ENCODE data around the gene XPO5.
A peak's percentile ranks its signal among the peaks of the same experiment; 100 is the strongest.
"Not testable (repeated sequence)": the region's sequence is repeated elsewhere in the genome, so short reads cannot be mapped to it uniquely, and the experiment has no call there.

Gene XPO5

GRCh38 chr6:43575772-43576551 lies at the start of gene XPO5, which contains the start of gene POLH:
XPO5 (minus strand) TSS chr6:43576038; CDS start chr6:43575864, 174 bp downstream.
POLH (plus strand) TSS chr6:43576185; CDS start chr6:43582320, 6,135 bp downstream.
- peak; percentile 97 for DNase-seq (ENCODE audit: low spot score)

GRCh38 chr6:43625393-43625992 lies 49.7 kb upstream of the XPO5 start:
- no peak for DNase-seq (ENCODE audit: low spot score)

- DNase-seq (ENCODE audit: low spot score) = no peak
Observed at GRCh38 chr6:43624786-43625288, 49.0 kb upstream of the XPO5 start.

GRCh38 chr6:43623880-43624785 lies 48.3 kb upstream of the XPO5 start:
- DNase-seq (ENCODE audit: low spot score) = no peak

GRCh38 chr6:43622541-43622940 lies 46.7 kb upstream of the XPO5 start:
- DNase-seq (ENCODE audit: low spot score) = no peak

- no peak for DNase-seq (ENCODE audit: low spot score)
Observed at GRCh38 chr6:43621836-43622180, 46.0 kb upstream of the XPO5 start.

GRCh38 chr6:43621078-43621835 lies 45.4 kb upstream of the XPO5 start:
- no peak for DNase-seq (ENCODE audit: low spot score)

GRCh38 chr6:43616725-43617472 lies 41.1 kb upstream of the XPO5 start:
- DNase-seq (ENCODE audit: low spot score) = no peak

- no peak for DNase-seq (ENCODE audit: low spot score)
Observed at GRCh38 chr6:43614396-43614730, 38.5 kb upstream of the XPO5 start.

- no peak for DNase-seq (ENCODE audit: low spot score)
Observed at GRCh38 chr6:43613721-43614395, 38.0 kb upstream of the XPO5 start.

GRCh38 chr6:43610431-43610830 lies 34.6 kb upstream of the XPO5 start:
- no peak for DNase-seq (ENCODE audit: low spot score)

GRCh38 chr6:43609402-43609801 lies 33.6 kb upstream of the XPO5 start:
- DNase-seq (ENCODE audit: low spot score) = no peak

GRCh38 chr6:43608807-43609206 lies 33.0 kb upstream of the XPO5 start:
- DNase-seq (ENCODE audit: low spot score) = no peak

- DNase-seq (ENCODE audit: low spot score) = peak; percentile 55
Observed at GRCh38 chr6:43608310-43608763, 32.5 kb upstream of the XPO5 start.

- DNase-seq (ENCODE audit: low spot score) = no peak
Observed at GRCh38 chr6:43606019-43606418, 30.2 kb upstream of the XPO5 start.

- no peak for DNase-seq (ENCODE audit: low spot score)
Observed at GRCh38 chr6:43604174-43604573, 28.3 kb upstream of the XPO5 start.

GRCh38 chr6:43600595-43600994 lies 24.8 kb upstream of the XPO5 start:
- DNase-seq (ENCODE audit: low spot score) = no peak

GRCh38 chr6:43593938-43594337 lies 18.1 kb upstream of the XPO5 start:
- no peak for DNase-seq (ENCODE audit: low spot score)

- DNase-seq (ENCODE audit: low spot score) = not testable (repeated sequence)
Observed at GRCh38 chr6:43589564-43589963, 13.7 kb upstream of the XPO5 start.

- DNase-seq (ENCODE audit: low spot score) = no peak
Observed at GRCh38 chr6:43588194-43588593, 12.4 kb upstream of the XPO5 start.
